Stimulated activated naive CD8-positive, alpha-beta T cell treated with anti-CD3 and anti-CD28 coated beads, Interleukin-15, Interleukin-2, amounts not matched to agents 100 ng/mL and 50 ng/mL, for 24 hours (primary cell): ENCODE measurements around the gene RYR3.
"Not testable (repeated sequence)": the region's sequence is repeated elsewhere in the genome, so short reads cannot be mapped to it uniquely, and the experiment has no call there.

Source experiments
- H3K27ac Mint-ChIP-seq: one replicate; pipeline ENCODE4 v1.8.0; 2021; ENCODE audit warnings: mild to moderate bottlenecking, mixed read lengths
- H3K27me3 Mint-ChIP-seq: one replicate; pipeline ENCODE4 v1.8.0; 2021; ENCODE audit warnings: mixed read lengths
- H3K36me3 Mint-ChIP-seq: one replicate; pipeline ENCODE4 v1.8.0; 2021; ENCODE audit warnings: low read depth, mixed read lengths
- H3K4me1 Mint-ChIP-seq: one replicate; pipeline ENCODE4 v1.8.0; 2021; ENCODE audit warnings: low read depth, mixed read lengths
- H3K4me3 Mint-ChIP-seq: one replicate; pipeline ENCODE4 v1.8.0; 2021; ENCODE audit warnings: mild to moderate bottlenecking, mixed read lengths
- H3K9me3 Mint-ChIP-seq: one replicate; pipeline ENCODE4 v1.8.0; 2021; ENCODE audit warnings: mixed read lengths

The RYR3 gene

DNA sequence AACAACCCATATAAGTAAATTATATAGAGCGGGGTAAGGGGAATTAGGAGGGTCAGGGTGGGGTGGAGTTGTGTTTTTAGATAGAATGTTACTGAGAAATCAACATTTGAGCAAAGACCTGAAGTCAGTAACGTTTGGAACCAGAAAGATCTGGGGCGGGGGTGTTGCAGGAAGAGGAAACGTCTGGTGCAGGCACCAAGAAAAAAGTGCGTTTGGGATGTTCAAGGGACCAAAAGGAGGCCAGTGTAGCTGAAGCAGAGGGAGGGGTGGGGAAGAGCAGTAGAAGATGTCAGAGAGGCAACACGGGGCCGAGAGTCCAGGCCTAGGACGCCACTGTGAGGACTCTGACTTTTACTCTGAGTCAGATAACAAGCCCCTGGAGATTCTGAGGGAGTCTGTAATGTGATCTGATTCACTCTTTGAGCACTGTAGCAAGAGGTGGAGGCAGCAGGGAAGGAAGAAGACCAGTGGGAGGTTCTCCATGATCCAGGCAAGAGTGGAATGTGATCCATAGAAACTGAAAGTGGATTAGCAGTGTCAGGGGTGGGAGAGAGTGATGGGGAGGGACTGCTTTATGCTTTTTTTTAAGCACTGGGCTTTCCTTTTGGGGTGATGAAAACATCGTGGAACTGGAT lies 478.3 kb downstream of the RYR3 start:
- H3K4me3 Mint-ChIP-seq: no peak overlapping the region
- H3K9me3 Mint-ChIP-seq: no peaks in the 10 kb centered on the region
- H3K4me1 Mint-ChIP-seq: no peaks in the 10 kb centered on the region
- H3K27me3 Mint-ChIP-seq: peaks cover 4% of the 10 kb centered on the region
- H3K27ac Mint-ChIP-seq: no peak overlapping the region
- H3K36me3 Mint-ChIP-seq: no peaks in the 10 kb centered on the region

DNA sequence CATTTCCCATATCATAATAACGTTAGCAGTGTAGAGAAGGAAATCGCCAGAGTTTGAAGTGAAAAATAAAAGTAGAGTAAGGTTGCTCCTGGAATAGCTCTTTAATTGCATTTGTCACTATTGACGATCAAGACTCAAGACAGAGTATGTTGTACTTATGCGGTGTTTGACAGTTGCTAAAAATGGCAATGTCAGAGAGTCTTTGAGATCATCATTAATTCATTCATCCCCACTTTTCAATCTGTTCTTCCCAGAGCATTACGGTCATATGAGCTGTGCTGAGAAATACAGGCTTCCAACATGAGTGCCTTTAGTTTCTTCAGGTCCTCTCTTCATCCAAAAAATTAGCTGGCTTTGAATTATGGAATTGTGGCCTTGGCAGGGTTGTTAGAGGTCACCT lies 483.7 kb downstream of the RYR3 start:
- Mint-ChIP-seq H3K4me3 (no peak overlapping the region), H3K4me1 (no peaks in the 10 kb centered on the region), H3K36me3 (no peaks in the 10 kb centered on the region), H3K27ac (no peak overlapping the region), H3K9me3 (peaks cover 7% of the 10 kb centered on the region), H3K27me3 (peaks cover 12% of the 10 kb centered on the region)

GRCh38 chr15:33795070-33795469 lies 484.3 kb downstream of the RYR3 start:
- Mint-ChIP-seq H3K4me3 (no peak overlapping the region), H3K4me1 (no peaks in the 10 kb centered on the region), H3K36me3 (no peaks in the 10 kb centered on the region), H3K27me3 (peaks cover 12% of the 10 kb centered on the region), H3K27ac (no peak overlapping the region), H3K9me3 (peaks cover 7% of the 10 kb centered on the region)

GRCh38 chr15:33797651-33798050 lies 486.9 kb downstream of the RYR3 start:
- Mint-ChIP-seq H3K27ac (no peak overlapping the region), H3K27me3 (peaks cover 12% of the 10 kb centered on the region), H3K4me1 (no peaks in the 10 kb centered on the region), H3K4me3 (no peak overlapping the region), H3K36me3 (no peaks in the 10 kb centered on the region), H3K9me3 (peaks cover 7% of the 10 kb centered on the region)

DNA sequence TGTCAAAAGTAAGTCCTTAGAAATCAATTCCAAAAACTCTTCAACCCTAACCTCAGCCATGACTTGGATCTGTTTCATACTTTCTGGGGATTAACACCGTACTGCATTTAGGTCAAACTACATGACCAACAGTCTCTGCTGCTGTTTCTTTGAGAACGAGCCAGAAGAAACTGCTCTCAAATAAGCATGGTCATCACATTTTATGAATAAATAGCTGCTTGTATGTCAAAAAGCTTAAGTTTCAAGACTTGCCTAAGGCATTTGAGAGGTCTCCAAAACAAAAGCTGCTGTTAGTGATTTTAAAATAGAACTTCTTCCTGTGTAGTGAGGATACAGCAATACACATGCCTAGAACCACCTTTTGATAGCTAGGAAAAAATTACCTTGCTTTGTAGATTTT lies 491.2 kb downstream of the RYR3 start:
- H3K9me3 Mint-ChIP-seq: peaks cover under 1% of the 10 kb centered on the region
- no peaks in the 10 kb centered on the region for H3K36me3 Mint-ChIP-seq
- no peak overlapping the region for H3K4me3 Mint-ChIP-seq
- no peaks in the 10 kb centered on the region for H3K4me1 Mint-ChIP-seq
- no peaks in the 10 kb centered on the region for H3K27me3 Mint-ChIP-seq
- no peak overlapping the region for H3K27ac Mint-ChIP-seq

- peaks cover 5% of the 10 kb centered on the region for H3K27me3 Mint-ChIP-seq
- H3K27ac Mint-ChIP-seq: no peak overlapping the region
- no peaks in the 10 kb centered on the region for H3K36me3 Mint-ChIP-seq
- no peaks in the 10 kb centered on the region for H3K9me3 Mint-ChIP-seq
- H3K4me1 Mint-ChIP-seq: no peaks in the 10 kb centered on the region
- no peak overlapping the region for H3K4me3 Mint-ChIP-seq
Measured at GRCh38 chr15:33807665-33808064, 496.9 kb downstream of the RYR3 start.

- no peaks in the 10 kb centered on the region for H3K4me1 Mint-ChIP-seq
- H3K27me3 Mint-ChIP-seq: peaks cover 5% of the 10 kb centered on the region
- H3K27ac Mint-ChIP-seq: no peak overlapping the region
- no peak overlapping the region for H3K4me3 Mint-ChIP-seq
- no peaks in the 10 kb centered on the region for H3K9me3 Mint-ChIP-seq
- no peaks in the 10 kb centered on the region for H3K36me3 Mint-ChIP-seq
Measured at GRCh38 chr15:33808720-33809457, 498.1 kb downstream of the RYR3 start.

DNA sequence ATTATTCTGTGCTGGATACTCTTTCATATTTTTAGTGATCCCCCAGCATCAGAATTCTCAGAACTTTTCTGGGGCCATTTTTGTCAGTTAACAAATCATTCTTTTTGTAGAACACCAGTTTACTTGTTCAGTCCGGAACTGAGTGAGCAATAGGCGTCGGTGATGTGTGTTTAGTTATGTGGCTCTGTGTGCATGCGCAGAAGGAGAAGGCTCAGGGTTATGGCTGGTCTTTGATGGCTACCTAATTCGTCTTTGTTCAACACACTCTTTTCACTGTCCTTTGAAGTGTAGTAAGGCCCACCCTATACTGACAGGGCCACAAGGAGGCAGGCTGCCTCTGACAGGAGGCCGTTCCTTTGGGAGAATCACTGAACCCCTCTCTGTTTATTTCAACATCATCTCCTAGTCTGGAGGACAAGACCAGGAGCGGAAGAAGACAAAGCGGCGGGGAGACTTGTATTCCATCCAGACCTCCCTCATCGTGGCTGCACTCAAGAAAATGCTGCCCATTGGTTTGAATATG lies 499.4 kb downstream of the RYR3 start:
- no peaks in the 10 kb centered on the region for H3K4me1 Mint-ChIP-seq

DNA sequence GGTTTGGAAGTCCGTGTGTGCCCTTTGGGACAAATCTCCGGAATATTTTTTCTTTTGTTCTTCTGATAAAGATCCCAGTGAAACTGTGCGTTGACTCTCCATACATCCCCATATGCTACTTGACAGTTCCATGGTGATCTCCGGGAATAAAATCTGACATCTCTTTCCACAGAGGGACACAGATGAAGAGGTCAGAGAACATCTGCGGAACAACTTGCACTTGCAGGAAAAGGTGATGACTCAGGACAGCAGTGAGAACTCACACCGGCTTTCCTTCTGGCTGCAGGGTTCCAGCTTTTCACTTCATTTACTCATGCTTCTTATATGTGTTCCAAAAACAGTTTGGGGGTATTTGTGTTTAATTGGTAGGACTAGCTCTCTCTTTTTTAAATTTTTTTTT lies 500.0 kb downstream of the RYR3 start:
- no peaks in the 10 kb centered on the region for H3K9me3 Mint-ChIP-seq
- H3K36me3 Mint-ChIP-seq: no peaks in the 10 kb centered on the region
- no peak overlapping the region for H3K27ac Mint-ChIP-seq

More for the DNA sequence above, 499.4 kb downstream of the RYR3 start:
- H3K36me3 Mint-ChIP-seq: no peaks in the 10 kb centered on the region
- H3K27ac Mint-ChIP-seq: no peak overlapping the region
- H3K9me3 Mint-ChIP-seq: no peaks in the 10 kb centered on the region
- H3K4me3 Mint-ChIP-seq: no peak overlapping the region
- peaks cover 6% of the 10 kb centered on the region for H3K27me3 Mint-ChIP-seq

GRCh38 chr15:33813891-33814290 lies 503.1 kb downstream of the RYR3 start:
- H3K4me3 Mint-ChIP-seq: no peak overlapping the region
- no peaks in the 10 kb centered on the region for H3K9me3 Mint-ChIP-seq
- no peaks in the 10 kb centered on the region for H3K4me1 Mint-ChIP-seq
- peaks cover 12% of the 10 kb centered on the region for H3K27me3 Mint-ChIP-seq
- no peak overlapping the region for H3K27ac Mint-ChIP-seq
- no peaks in the 10 kb centered on the region for H3K36me3 Mint-ChIP-seq

More for the DNA sequence above, 500.0 kb downstream of the RYR3 start:
- no peaks in the 10 kb centered on the region for H3K4me1 Mint-ChIP-seq
- H3K4me3 Mint-ChIP-seq: no peak overlapping the region
- H3K27me3 Mint-ChIP-seq: peaks cover 8% of the 10 kb centered on the region

DNA sequence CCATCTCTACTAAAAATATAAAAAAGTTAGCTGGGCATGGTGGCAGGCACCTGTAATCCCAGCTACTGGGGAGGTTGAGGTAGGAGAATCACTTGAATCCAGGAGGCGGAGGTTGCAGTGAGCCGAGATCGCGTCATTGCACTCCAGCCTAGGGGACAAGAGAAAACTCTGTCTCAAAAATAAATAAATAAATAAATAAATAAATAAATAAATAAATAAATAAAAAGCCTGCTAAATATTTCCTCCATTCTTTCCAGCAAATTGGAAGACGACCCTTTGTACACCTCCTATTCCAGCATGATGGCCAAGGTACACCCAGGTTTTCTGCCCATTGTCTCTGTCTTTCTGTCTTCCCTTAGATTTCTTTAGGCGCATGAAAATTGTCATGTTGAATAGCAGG lies 508.7 kb downstream of the RYR3 start:
- H3K4me3 Mint-ChIP-seq, H3K27ac Mint-ChIP-seq, H3K4me1 Mint-ChIP-seq, H3K36me3 Mint-ChIP-seq, H3K9me3 Mint-ChIP-seq: not testable (repeated sequence)
- H3K27me3 Mint-ChIP-seq: peaks cover 12% of the 10 kb centered on the region

GRCh38 chr15:33822479-33822878 lies 511.7 kb downstream of the RYR3 start:
- H3K4me3 Mint-ChIP-seq: no peak overlapping the region
- no peak overlapping the region for H3K27ac Mint-ChIP-seq

GRCh38 chr15:33823119-33823518 lies 512.4 kb downstream of the RYR3 start:
- H3K27me3 Mint-ChIP-seq: peaks cover 22% of the 10 kb centered on the region
- no peaks in the 10 kb centered on the region for H3K9me3 Mint-ChIP-seq
- no peaks in the 10 kb centered on the region for H3K36me3 Mint-ChIP-seq
- H3K4me3 Mint-ChIP-seq: no peak overlapping the region
- no peaks in the 10 kb centered on the region for H3K4me1 Mint-ChIP-seq
- no peak overlapping the region for H3K27ac Mint-ChIP-seq

More at GRCh38 chr15:33822479-33822878, 511.7 kb downstream of the RYR3 start:
- Mint-ChIP-seq H3K9me3 (no peaks in the 10 kb centered on the region), H3K36me3 (no peaks in the 10 kb centered on the region), H3K27me3 (peaks cover 24% of the 10 kb centered on the region), H3K4me1 (no peaks in the 10 kb centered on the region)

GRCh38 chr15:33825453-33825852 lies 514.7 kb downstream of the RYR3 start:
- no peaks in the 10 kb centered on the region for H3K36me3 Mint-ChIP-seq
- no peak overlapping the region for H3K27ac Mint-ChIP-seq
- no peaks in the 10 kb centered on the region for H3K9me3 Mint-ChIP-seq
- no peaks in the 10 kb centered on the region for H3K4me1 Mint-ChIP-seq
- no peak overlapping the region for H3K4me3 Mint-ChIP-seq
- H3K27me3 Mint-ChIP-seq: peaks cover 22% of the 10 kb centered on the region

DNA sequence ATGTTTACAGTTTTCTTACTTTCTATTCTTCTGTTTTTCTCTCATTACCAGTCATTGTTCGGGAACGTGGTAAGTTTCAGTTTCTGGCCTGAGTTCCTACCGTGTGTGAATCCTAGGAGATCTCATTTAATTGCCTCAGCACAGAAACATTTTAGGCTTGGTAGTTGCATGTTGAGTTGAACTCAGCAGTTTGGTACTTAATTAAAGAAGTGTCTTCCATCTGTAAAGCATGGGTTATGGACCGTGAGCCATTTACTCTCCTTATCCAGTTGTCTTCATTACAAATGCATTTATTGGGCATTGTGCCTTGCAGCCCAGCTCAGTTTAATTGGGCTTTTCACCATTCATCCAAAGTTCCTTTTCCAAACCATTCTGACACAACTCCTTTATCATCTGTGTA lies 515.4 kb downstream of the RYR3 start:
- H3K27ac Mint-ChIP-seq: no peak overlapping the region

More for the DNA sequence above, 515.4 kb downstream of the RYR3 start:
- H3K27me3 Mint-ChIP-seq: peaks cover 22% of the 10 kb centered on the region
- no peaks in the 10 kb centered on the region for H3K36me3 Mint-ChIP-seq
- no peak overlapping the region for H3K4me3 Mint-ChIP-seq
- no peaks in the 10 kb centered on the region for H3K4me1 Mint-ChIP-seq
- no peaks in the 10 kb centered on the region for H3K9me3 Mint-ChIP-seq
